GM18870 (cell line): ENCODE results near the gene CEACAM16.

Experiments
- ATAC-seq: cut with Tn5 transposase; IDR thresholded peaks from one replicate; pipeline ENCODE4 v1.9.1; 2021; ENCODE audit warnings: moderate library complexity; ENCODE audit not compliant: unreplicated experiment

The CEACAM16 gene

GRCh38 chr19:44759083-44759804 is 60.3 kb downstream of the CEACAM16 start:
- ATAC-seq = no peak
